NCI-H748 (cell line): Measurements from ENCODE around the gene SEMA5A.
"Not testable (repeated sequence)": the region's sequence is repeated elsewhere in the genome, so short reads cannot be mapped to it uniquely, and the experiment has no call there.

Experiments used
- DNase-seq: peaks from one replicate; lab custom pipeline; 2025; ENCODE audit not compliant: unreplicated experiment; lab: John Stamatoyannopoulos, UW

SEMA5A gene

DNA sequence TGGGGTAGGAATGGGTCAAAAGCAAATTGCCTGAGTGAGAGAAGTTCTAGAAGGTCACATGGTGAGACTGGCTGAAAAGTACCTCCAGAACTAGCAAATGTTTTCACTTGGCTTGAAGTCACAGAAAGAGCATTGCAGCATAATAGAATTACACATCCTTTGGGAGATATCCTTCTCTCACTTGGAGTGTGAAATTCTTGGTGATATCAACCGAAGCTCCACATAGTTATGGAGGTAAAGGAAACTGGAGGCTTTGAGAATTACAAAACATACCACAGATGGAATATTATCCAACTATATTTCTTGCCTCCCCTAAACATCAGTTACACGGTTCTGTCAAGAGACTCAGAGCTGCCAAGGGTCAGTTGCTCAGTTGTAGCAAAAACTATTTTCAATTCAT, 182.4 kb downstream of the SEMA5A start:
- DNase-seq = no peak

DNA sequence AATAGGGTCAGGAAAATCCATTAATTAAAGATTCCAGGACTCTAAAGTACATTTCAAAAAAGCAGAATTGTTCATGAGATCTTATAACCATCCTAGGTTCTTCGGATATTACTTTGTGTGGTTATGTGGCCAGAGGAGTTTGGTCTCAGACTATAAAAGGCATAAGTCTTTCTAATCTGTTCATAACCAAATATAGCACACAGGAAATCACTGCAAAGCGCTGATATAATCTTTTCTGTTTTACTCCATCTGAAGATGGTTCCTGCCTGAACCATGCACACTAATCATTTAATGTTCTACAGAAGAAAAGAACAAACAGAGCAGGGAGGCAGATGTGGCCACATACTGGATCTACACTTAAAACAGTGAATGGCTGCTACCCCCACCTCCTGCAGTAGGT, 182.8 kb downstream of the SEMA5A start:
- no peak for DNase-seq

DNA sequence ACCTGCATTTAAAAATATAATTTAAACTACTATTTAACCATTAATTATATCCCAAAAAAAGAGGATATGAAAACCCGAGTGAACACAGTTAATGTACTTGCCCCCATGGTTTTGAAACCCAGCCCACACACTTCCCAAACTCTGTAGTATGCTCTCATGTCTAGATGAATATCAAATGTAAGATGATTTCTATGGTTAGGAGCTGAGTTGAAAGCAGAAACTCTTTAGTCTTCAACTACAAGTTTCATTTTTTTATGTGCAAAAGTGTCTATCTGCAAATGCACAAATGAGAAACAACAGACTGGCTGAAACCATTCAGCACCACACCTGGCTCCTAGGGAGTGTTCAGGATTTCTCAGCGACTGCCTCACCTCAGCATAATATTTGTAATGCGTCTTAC, 183.3 kb downstream of the SEMA5A start:
- no peak for DNase-seq

DNA sequence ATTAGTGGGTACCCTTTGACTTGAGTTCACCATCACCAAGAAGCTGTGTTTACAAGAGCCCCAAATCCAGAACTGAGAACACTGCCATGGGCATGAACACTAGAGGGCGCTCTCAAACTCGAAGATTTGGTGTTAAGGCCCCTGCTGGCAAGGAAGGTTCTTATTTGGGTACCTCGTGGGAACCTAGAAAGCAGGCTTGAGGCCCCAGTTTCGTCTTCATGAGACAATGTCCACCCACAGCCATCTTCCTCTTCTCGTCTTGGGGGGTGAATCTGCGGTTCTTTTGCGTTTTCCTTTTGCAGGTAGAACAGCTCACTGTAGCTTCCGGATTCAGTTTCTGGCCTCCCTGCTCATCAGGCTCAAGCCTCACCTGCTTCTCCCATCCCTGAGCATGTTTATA, 184.0 kb downstream of the SEMA5A start:
- DNase-seq = peak; percentile 88

DNA sequence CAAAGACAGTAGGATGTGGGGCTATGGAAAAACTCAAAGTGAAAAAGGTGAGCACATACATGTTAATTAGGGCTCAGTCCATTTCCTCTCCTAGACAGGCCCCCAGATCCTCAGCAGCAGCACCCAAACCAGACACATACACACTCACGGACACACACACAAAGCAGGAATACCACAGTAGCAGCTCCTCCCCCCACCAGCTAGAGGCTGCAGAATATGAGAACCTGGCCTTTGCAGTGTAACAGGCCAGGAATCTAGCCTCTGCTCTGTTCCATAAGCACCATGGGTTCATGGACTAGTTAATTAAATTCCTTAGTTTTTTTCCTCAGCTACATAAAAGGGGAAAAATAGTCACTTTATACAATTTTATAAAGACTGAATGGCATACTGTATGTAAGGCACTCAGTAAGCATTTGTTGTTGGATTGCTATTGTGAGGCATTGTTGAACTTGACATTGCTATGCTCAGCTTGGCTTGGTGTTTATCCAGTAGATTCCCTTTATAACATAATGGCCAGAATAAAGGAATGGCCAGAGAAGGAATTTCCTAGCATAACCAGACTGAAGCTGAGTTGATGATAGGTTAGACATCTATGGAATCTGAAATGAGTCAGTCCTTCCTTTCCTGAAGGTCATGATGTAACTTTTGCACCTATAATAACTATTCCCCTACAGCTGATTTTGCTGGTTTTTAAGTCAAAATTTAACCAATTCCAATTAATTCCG, 186.8 kb downstream of the SEMA5A start:
- no peak for DNase-seq

DNA sequence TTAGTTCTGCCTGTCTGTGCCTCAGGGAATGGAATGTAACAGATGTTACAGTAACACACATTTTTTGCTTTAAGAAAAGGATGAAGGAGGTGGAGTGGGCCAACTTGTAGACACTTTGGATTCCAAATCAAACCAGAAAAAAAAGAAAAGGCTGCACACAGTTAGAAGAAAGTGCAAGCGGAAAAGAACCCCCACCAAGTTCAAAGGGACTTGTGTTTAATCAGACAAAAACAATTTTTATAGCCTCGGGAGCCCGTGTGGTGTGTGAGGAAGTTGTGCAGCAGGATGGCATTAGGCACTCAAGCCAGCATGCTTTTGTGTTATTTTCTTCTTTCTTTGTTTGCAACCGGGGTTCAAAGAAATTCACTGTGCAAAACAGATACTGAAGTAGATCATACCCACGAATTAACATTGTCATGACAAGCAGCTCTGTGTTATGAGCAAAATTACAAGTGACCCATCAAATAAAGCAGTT, 189.5 kb downstream of the SEMA5A start:
- DNase-seq = no peak

DNA sequence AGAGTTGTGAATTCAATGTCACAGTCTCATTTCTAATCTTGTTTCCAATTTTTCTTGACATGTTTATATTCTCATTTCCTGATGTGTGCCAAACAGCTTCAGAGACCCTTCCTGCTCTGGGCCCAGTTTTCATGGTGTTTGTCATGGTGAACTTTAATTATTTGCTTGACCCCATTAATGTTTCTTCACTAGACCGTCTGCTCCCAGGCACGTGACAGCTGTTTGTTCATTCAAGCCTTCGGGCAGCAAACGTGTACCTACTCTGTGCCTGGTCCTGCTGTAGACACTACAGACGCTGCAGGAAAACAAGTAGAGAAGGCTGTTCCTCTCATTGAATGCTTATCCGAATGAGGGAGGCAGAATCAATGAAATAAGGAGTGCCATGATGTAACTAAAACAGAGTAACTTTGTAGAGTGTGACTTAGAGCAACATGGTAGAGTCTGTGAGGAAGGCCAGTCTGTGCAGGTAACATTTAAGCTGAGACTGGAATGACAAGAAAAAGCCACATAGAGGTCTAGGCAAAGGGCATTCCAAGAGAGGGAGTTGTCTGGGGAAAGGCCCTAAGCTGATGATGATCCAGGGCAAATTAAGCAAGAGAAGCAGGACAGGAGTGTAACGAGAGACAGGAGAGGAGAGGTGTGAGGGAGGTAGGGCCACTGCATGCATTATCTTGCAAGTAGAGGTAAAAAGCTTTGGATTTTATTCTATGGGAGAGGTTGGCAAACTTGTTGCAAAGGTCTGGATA, 191.4 kb downstream of the SEMA5A start:
- no peak for DNase-seq

DNA sequence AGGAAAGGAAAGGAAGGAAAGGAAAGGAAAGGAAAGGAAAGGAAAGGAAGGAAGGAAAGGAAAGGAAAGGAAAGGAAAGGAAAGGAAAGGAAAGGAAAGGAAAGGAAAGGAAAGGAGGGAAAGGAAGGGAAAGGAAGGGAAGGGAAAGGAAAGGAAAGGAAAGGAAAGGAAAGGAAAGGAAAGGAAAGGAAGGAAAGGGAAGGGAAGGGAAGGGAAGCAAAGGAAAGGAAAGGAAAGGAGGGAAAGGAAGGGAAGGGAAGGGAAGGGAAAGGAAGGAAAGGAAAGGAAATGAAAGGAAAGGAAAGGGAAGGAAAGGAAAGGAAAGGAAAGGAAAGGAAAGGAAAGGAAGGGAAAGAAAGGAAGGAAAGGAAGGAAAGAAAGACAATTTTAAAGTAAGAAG, 192.8 kb downstream of the SEMA5A start:
- not testable (repeated sequence) for DNase-seq

DNA sequence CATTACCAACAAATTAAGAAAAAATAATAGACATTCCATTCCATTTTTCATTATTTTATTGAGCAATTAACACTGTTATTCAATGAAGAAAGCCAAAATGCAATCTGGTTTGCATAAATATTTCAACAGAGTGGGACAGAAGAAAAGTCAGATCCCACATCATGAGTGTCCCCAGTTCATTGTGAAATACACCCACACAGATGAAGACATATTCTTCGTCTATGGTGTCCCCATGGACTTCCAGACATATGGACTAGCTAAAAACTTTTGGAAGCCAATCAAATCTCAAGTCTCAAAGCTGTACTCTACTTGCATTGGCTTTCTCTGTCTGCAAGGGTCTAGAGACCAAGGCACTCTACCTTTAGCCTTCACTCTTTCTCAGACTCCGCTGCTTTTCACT, 194.3 kb downstream of the SEMA5A start:
- no peak for DNase-seq

DNA sequence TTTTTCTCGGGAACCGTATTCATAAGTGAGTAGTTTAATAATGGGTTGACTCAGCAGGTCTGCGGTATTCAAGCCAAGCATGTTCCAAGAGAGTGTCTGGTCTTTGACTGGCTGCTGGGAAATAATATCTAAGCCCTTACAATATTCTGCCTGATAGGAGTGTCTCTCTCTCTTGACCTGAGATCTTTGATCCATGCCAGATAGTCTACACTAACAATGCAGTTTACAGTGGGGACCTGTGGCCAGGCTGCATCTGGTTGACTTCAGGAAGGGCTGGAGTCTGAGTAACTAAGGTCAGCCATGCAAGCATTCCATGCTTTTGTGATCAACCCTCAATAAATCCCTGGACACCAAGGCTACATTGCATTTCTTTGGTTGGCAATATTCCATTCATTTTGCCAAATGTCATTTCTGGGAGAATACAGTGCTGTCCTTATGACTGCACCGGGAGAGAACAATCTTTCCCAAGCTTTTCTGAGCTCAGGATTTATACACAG, 195.5 kb downstream of the SEMA5A start:
- DNase-seq = no peak

DNA sequence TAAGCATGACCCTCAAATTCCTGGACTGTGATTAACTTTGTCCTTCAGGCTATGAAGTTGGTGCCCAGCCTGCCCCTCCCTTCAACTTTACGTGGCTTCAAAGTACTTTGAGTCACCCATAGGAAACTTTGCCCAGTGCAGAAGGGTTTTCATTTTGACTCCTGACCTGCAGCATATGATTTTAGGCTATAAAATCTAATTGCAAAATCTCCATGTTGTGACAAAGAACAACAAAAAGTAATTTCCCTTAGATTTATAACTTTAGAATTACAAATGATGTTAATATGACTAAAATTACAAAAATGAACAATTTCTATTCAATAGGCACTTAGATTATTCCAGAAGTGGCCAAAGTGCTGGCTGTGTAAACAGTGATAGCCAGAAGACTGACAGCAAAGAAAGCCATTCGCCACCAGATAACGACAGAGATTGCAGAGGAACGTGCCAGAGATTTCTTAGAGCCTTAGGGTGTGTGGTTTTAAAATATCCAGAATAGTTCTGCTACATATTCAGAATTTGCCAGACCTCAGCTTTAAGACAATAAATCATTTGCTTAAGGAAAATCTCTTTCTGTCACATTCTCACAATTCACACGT, 197.4 kb downstream of the SEMA5A start:
- DNase-seq = no peak

DNA sequence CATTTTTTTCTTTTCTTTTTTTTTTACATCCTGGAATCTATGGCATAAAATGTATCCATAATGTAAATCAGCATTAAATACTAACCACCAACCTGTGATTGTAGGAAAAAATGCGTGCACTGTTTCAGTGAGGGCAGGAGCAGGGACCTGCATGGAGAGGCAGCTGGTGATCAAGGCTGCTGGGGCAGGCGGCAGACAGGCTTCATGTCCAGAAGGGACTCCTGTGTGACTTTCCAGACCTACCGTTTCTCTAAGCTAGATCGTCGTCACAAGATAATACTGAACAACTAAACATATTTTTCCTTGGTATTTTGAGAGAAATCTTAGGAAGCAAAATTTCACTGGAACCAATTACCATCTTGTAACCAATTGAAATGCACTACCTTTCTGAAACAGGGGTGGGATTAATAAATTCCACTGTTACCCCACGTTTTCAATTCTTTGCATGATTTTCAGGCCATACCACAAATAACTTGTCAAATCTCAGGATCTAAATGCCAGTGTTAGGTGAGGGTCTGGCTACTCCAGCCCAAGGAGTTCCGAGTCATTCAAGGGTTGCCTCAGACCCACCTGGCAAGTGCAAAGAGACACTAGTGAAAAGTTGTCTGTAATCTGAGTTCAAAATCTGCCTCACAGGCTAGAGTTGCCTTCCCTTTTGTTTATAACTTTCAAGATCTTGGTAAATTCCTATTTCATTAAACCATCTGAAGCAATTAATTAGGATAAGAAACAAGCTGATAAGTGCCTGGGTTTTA, 198.2 kb downstream of the SEMA5A start:
- no peak for DNase-seq

DNA sequence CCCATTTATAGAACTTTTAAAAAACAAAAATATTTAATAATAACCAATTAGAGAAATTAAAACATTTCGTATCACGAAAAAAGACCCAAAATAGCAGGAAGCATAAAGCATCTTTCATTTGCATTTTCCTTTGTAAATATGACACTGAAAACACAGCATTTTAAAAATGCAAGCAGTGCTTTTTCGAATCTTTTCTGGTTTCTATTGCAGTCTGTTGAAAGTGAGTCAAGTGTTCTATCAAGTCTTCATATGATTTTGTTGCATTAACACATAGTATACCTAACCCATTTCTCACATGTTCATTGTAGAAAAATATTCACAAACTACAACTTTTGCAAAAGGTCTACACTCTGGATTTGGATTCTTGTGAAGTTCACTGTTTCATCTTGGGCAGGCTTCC, 198.8 kb downstream of the SEMA5A start:
- no peak for DNase-seq

DNA sequence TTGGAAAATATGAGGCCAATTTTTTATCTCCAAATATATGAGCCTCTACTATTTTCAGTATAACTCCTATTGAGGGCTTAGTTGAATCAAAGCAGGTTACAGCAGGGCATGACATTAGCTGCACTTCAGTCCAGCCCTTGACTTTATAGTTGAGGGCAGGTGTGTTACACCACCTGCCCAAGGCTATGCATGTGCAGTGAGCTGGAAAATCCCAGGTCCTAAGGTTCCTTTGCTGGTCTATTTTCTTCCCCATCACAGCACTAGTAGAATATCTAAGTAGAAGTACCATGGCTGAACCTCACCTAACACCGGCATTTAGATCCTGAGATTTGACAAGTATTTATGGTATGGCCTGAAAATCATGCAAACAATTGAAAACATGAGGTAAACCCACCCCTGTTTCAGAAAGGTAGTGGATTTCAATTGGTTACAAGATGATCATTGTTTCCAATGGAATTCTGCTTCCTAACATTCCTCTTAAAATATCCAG, 201.1 kb downstream of the SEMA5A start:
- DNase-seq = peak; percentile 40

DNA sequence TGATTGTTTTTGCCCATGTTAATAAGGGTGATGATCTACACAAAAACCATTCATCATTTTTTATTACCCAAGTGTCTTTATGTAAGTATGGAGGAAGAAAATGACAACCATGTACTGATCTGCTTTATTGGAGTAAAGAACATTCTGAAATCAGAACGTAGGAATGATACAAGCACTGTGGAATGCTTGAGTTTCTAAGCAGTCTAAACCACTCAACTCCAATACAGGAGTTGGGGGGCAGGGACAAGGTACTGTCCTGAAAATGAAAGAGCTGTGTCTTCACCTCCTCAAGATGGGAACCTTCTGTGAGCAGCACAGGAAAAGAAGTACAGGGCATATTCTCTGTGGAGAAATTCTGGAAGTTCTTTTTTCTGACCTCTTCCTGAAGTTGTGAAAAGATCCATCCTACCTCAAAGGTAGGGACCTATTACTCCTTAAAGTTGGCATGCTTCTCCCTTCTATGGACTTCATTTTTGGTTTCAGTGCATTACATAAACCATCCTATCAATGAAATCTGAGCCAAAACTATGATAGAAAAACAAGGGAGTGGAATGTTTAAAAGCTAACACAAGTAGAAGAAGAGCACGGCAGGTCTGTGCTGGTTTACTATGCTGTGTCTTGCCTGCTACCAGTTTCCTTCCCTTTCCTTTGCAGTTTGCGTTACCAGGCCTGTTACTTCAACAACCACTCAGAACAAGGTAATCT, 202.6 kb downstream of the SEMA5A start:
- no peak for DNase-seq

DNA sequence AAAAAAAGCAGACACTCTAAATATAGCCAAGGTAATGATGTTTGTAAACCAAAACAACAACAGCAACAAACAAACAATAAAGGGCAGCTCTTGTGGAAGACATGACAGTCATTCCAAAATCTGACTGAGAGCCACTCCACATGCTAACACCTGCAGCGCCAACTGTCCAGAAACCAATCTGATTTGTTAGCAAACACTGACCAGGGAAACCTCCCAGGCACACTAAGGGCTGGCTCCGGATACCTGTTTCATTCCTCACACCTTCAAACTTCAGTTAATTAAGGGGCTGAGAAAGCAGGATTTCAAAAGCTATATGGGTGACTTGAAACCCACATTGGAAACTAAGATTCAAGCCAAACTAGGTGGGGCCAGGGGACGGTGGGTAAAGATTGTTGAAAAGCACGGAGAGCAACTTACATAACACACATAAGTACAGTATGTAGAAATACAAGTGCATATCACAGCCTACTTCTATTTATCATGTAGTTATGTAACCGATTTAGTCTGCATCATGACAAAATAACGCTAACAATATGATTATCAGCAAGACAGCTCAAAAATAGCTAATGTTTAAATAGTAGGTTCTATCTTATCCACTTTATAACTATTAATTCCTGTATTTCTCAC, 203.6 kb downstream of the SEMA5A start:
- no peak for DNase-seq

DNA sequence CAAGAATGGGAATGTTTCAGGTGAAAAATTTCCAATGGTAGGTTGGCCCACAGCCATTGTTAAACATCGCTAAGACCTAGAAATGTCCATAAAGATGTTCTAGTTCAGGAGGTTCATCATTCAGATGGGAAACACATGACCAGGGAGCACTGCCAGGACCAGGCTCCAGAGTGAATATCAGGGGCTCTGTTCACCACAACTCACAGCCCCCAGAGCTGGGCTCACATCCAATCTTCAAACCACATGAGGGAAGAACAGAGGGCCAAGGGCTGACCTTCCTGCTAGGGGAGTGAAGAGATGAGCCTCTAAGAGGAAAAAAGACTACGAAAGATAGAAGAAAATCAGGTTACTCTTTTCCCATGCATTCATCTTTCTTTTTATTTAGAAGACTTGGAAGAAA, 205.8 kb downstream of the SEMA5A start:
- no peak for DNase-seq

DNA sequence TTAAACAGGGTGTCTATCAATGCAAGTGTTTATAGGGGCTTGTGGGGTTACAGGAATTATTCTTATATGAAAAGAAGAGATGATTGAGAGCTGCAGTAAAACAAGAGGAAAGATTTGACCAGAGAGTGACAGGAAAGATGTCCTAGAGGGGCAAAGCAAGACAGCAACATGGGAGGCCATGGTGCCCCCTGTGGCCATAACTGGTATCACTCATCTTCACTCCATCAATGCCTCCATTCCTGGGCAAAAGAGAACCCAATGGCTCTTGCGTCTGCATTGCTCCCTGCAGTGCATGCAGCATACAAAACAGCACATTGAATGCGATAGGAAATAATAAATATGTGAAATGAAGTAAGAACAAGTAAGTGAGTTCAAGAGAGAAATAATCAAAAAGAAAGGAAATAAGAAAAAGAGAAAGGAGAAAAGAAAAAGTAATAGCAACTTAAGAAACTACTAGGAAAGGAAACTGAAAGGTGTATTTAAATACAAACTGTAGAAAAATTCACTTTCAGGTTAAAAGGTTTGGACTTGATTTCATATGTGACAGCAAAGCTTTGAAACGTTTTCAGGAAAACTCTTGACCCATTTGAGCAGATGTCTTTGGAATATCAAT, 206.6 kb downstream of the SEMA5A start:
- peak; percentile 53 for DNase-seq

DNA sequence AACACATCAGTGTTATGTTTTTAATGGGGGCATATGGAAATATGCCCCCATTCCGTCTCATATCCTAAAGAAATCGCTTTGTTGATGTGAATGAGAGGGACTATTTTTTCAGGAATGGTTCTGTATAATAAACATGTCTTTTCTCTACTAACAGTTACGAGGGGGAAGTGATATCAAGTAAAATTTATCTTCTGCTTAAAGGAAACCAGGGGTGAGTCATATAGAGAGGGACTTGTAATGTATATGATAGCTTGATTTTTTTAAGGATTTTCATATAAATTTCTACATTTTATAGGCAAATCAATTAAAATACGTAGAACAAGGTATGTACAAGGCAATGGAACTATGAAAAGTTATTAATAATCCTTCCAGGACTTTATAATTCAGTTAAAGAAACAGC, 207.1 kb downstream of the SEMA5A start:
- DNase-seq = no peak
